Measurements from ENCODE around the gene PHYHIPL.

Gene PHYHIPL

GRCh38 chr10:59257224-59257623 lies 80.8 kb downstream of the PHYHIPL start:
- Histone ChIP-seq H3K36me3 (ENCODE audit: control insufficient read depth, insufficient read depth, low read length, severe bottlenecking) (no peaks in the 10 kb centered on the region), H3K4me3 (ENCODE audit: low read length) (no peak overlapping the region), H3K9ac (ENCODE audit: low read length) (no peak overlapping the region), H3K9me3 (ENCODE audit: control insufficient read depth, low read length) (no peaks in the 10 kb centered on the region), H3K27me3 (replicated peaks; ENCODE audit: control insufficient read depth, insufficient read depth, low read length) (no peaks in the 10 kb centered on the region), H3K4me1 (ENCODE audit: control insufficient read depth, insufficient read depth, low read length) (no peaks in the 10 kb centered on the region)
- DNase-seq (ENCODE audit: low read depth), result no peak

- Histone ChIP-seq H3K4me1 (ENCODE audit: control insufficient read depth, insufficient read depth, low read length) (no peaks in the 10 kb centered on the region), H3K4me3 (ENCODE audit: low read length) (no peak overlapping the region), H3K27me3 (replicated peaks; ENCODE audit: control insufficient read depth, insufficient read depth, low read length) (no peaks in the 10 kb centered on the region), H3K36me3 (ENCODE audit: control insufficient read depth, insufficient read depth, low read length, severe bottlenecking) (no peaks in the 10 kb centered on the region), H3K9me3 (ENCODE audit: control insufficient read depth, low read length) (no peaks in the 10 kb centered on the region), H3K9ac (ENCODE audit: low read length) (no peak overlapping the region)
- no peak for DNase-seq (ENCODE audit: low read depth)
Observed at GRCh38 chr10:59258890-59259289, 82.4 kb downstream of the PHYHIPL start.

DNA sequence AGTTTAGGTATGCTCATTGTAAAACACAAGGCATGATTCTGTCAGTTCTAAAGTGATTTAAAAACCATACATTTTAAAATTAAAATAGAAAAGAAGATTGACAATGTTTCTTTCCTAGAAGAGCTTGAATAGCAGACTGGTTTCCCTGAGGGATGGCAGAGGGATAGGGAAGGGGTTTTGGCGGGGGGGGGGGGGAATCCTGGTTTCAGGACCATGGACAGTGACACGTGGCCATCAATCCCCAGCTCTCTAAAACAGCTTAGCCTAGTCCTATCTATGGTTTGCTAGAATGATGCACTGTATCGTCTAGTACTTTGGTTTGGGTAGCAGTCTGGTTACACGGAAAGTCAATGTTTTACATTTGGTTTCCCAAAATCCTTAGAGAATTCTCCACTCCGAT lies 88.7 kb downstream of the PHYHIPL start:
- no peaks in the 10 kb centered on the region for H3K36me3 ChIP-seq (ENCODE audit: control insufficient read depth, insufficient read depth, low read length, severe bottlenecking)
- no peaks in the 10 kb centered on the region for H3K27me3 ChIP-seq (replicated peaks; ENCODE audit: control insufficient read depth, insufficient read depth, low read length)
- no peak overlapping the region for H3K4me3 ChIP-seq (ENCODE audit: low read length)
- no peaks in the 10 kb centered on the region for H3K4me1 ChIP-seq (ENCODE audit: control insufficient read depth, insufficient read depth, low read length)
- H3K9me3 ChIP-seq (ENCODE audit: control insufficient read depth, low read length), result no peaks in the 10 kb centered on the region
- H3K9ac ChIP-seq (ENCODE audit: low read length), result no peak overlapping the region
- no peak for DNase-seq (ENCODE audit: low read depth)

- DNase-seq (ENCODE audit: low read depth), result no peak
- Histone ChIP-seq H3K4me3 (ENCODE audit: low read length) (no peak overlapping the region), H3K36me3 (ENCODE audit: control insufficient read depth, insufficient read depth, low read length, severe bottlenecking) (no peaks in the 10 kb centered on the region), H3K4me1 (ENCODE audit: control insufficient read depth, insufficient read depth, low read length) (no peaks in the 10 kb centered on the region), H3K27me3 (replicated peaks; ENCODE audit: control insufficient read depth, insufficient read depth, low read length) (no peaks in the 10 kb centered on the region), H3K9me3 (ENCODE audit: control insufficient read depth, low read length) (no peaks in the 10 kb centered on the region), H3K9ac (ENCODE audit: low read length) (no peak overlapping the region)
Observed at GRCh38 chr10:59266321-59266720, 89.9 kb downstream of the PHYHIPL start.

GRCh38 chr10:59268460-59268859 lies 92.0 kb downstream of the PHYHIPL start:
- Histone ChIP-seq H3K27me3 (replicated peaks; ENCODE audit: control insufficient read depth, insufficient read depth, low read length) (no peaks in the 10 kb centered on the region), H3K9ac (ENCODE audit: low read length) (no peak overlapping the region), H3K36me3 (ENCODE audit: control insufficient read depth, insufficient read depth, low read length, severe bottlenecking) (no peaks in the 10 kb centered on the region), H3K4me1 (ENCODE audit: control insufficient read depth, insufficient read depth, low read length) (no peaks in the 10 kb centered on the region), H3K4me3 (ENCODE audit: low read length) (no peak overlapping the region), H3K9me3 (ENCODE audit: control insufficient read depth, low read length) (no peaks in the 10 kb centered on the region)
- no peak for DNase-seq (ENCODE audit: low read depth)

GRCh38 chr10:59269651-59270050 lies 93.2 kb downstream of the PHYHIPL start:
- H3K4me1 ChIP-seq (ENCODE audit: control insufficient read depth, insufficient read depth, low read length), result no peaks in the 10 kb centered on the region
- H3K27me3 ChIP-seq (replicated peaks; ENCODE audit: control insufficient read depth, insufficient read depth, low read length), result no peaks in the 10 kb centered on the region
- no peak overlapping the region for H3K9ac ChIP-seq (ENCODE audit: low read length)
- no peak overlapping the region for H3K4me3 ChIP-seq (ENCODE audit: low read length)
- H3K9me3 ChIP-seq (ENCODE audit: control insufficient read depth, low read length), result no peaks in the 10 kb centered on the region
- no peaks in the 10 kb centered on the region for H3K36me3 ChIP-seq (ENCODE audit: control insufficient read depth, insufficient read depth, low read length, severe bottlenecking)
- DNase-seq (ENCODE audit: low read depth), result no peak

DNA sequence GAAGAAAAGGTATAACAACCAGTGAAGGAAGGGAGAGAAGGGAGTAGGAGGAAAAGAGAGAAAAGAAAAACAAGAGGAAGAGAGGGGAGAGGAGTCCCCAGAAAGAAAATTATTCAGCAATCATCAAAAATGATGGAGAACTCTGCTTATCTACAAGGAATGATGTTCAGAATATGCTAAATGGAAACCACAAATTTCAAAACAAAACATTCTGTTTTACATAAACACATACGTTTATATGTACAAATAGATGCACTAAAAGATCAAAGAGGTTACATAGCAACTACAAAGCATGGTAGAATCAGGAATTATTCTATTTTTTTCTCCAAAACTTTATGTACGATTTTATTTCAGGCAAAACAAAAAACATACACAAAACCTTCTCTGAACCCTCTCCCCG lies 94.0 kb downstream of the PHYHIPL start:
- Histone ChIP-seq H3K27me3 (replicated peaks; ENCODE audit: control insufficient read depth, insufficient read depth, low read length) (no peaks in the 10 kb centered on the region), H3K9me3 (ENCODE audit: control insufficient read depth, low read length) (no peaks in the 10 kb centered on the region), H3K4me1 (ENCODE audit: control insufficient read depth, insufficient read depth, low read length) (no peaks in the 10 kb centered on the region), H3K4me3 (ENCODE audit: low read length) (no peak overlapping the region), H3K36me3 (ENCODE audit: control insufficient read depth, insufficient read depth, low read length, severe bottlenecking) (no peaks in the 10 kb centered on the region), H3K9ac (ENCODE audit: low read length) (no peak overlapping the region)
- no peak for DNase-seq (ENCODE audit: low read depth)

DNA sequence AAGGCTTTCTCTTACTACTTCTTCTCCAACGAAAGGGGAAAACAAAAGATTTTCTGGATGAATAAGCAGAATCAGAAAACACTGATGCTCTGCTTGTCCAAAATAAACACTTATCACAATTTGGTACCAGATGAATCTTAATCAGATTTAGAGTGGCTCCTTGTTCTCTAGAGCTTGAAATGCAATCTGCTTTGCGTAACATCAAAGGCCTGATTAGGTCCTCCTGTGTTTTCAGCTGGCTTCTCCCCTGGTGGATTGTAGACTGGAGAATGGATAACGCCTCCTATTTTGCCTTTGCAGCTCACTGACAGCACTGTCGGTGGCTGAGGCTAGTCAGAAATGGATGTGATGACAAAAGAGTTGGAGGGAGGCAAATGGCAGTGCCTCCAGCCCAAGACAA lies 94.7 kb downstream of the PHYHIPL start:
- no peaks in the 10 kb centered on the region for H3K9me3 ChIP-seq (ENCODE audit: control insufficient read depth, low read length)
- H3K9ac ChIP-seq (ENCODE audit: low read length), result no peak overlapping the region
- H3K4me3 ChIP-seq (ENCODE audit: low read length), result no peak overlapping the region
- no peaks in the 10 kb centered on the region for H3K27me3 ChIP-seq (replicated peaks; ENCODE audit: control insufficient read depth, insufficient read depth, low read length)
- no peaks in the 10 kb centered on the region for H3K4me1 ChIP-seq (ENCODE audit: control insufficient read depth, insufficient read depth, low read length)
- H3K36me3 ChIP-seq (ENCODE audit: control insufficient read depth, insufficient read depth, low read length, severe bottlenecking), result no peaks in the 10 kb centered on the region
- DNase-seq (ENCODE audit: low read depth), result no peak

DNA sequence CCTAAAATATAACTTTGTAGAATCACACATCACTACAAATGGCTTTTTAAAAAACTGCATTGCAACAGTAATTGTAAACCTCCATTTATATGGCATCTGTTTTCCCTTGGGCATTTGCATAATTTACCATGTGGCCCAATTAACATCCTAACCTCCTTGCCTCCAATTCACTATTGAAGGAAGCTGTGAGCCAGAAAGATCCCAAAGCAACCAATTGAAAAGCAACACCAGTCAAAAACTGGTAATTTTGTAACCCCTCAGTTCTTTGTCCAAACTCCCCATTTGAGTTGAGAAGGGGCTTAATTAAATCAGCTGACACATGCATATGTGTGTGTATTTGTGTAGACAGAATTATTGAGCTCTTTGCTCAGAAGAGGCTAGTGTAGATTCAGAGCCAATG lies 95.6 kb downstream of the PHYHIPL start:
- H3K27me3 ChIP-seq (replicated peaks; ENCODE audit: control insufficient read depth, insufficient read depth, low read length), result no peaks in the 10 kb centered on the region
- H3K36me3 ChIP-seq (ENCODE audit: control insufficient read depth, insufficient read depth, low read length, severe bottlenecking), result no peaks in the 10 kb centered on the region
- DNase-seq (ENCODE audit: low read depth), result no peak
- no peaks in the 10 kb centered on the region for H3K9me3 ChIP-seq (ENCODE audit: control insufficient read depth, low read length)
- H3K4me3 ChIP-seq (ENCODE audit: low read length), result no peak overlapping the region
- no peak overlapping the region for H3K9ac ChIP-seq (ENCODE audit: low read length)
- no peaks in the 10 kb centered on the region for H3K4me1 ChIP-seq (ENCODE audit: control insufficient read depth, insufficient read depth, low read length)

DNA sequence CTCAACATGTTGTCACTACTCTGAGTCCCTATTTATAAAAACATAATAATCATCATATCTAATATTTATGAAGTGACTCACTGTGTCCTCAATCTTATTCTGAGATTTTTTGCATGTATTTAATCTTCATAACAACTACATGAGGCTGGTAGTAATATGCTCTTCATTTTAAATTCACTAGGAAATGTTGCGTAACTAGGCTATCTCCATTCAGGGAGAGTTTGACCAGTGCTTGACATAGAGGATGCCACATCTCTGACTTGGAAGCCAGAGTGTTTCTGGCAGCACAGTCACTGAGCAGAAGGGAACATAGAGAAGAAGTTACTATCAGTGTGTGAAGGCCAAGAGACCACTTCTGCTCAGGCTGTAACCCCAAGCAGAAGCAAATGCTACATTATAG lies 97.0 kb downstream of the PHYHIPL start:
- Histone ChIP-seq H3K9me3 (ENCODE audit: control insufficient read depth, low read length) (no peaks in the 10 kb centered on the region), H3K27me3 (replicated peaks; ENCODE audit: control insufficient read depth, insufficient read depth, low read length) (no peaks in the 10 kb centered on the region), H3K4me1 (ENCODE audit: control insufficient read depth, insufficient read depth, low read length) (no peaks in the 10 kb centered on the region), H3K4me3 (ENCODE audit: low read length) (no peak overlapping the region), H3K9ac (ENCODE audit: low read length) (no peak overlapping the region), H3K36me3 (ENCODE audit: control insufficient read depth, insufficient read depth, low read length, severe bottlenecking) (no peaks in the 10 kb centered on the region)
- no peak for DNase-seq (ENCODE audit: low read depth)

- Histone ChIP-seq H3K36me3 (ENCODE audit: control insufficient read depth, insufficient read depth, low read length, severe bottlenecking) (no peaks in the 10 kb centered on the region), H3K9ac (ENCODE audit: low read length) (no peak overlapping the region), H3K4me1 (ENCODE audit: control insufficient read depth, insufficient read depth, low read length) (no peaks in the 10 kb centered on the region), H3K9me3 (ENCODE audit: control insufficient read depth, low read length) (no peaks in the 10 kb centered on the region), H3K27me3 (replicated peaks; ENCODE audit: control insufficient read depth, insufficient read depth, low read length) (no peaks in the 10 kb centered on the region), H3K4me3 (ENCODE audit: low read length) (no peak overlapping the region)
- DNase-seq (ENCODE audit: low read depth), result no peak
Observed at GRCh38 chr10:59276133-59276532, 99.7 kb downstream of the PHYHIPL start.

DNA sequence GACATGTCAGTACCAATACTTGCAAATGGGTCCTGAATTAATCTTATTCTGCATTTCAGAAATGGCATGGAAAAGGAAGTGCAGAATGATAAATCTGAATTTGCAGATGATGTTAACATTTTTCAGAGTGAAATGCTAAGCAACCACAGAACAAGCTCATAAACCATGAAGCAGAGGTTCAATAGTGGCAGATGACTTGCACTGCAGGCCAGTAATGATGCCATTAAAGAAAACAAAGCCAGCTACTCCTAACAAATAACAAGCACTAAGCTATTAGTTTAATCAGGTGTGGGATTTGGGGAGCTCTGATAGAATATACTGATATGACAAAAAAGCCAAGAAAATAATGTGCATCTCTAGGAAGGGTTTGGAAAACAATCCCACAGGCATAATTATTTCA lies 100.5 kb downstream of the PHYHIPL start:
- H3K9me3 ChIP-seq (ENCODE audit: control insufficient read depth, low read length), result no peaks in the 10 kb centered on the region
- no peak overlapping the region for H3K9ac ChIP-seq (ENCODE audit: low read length)
- H3K4me1 ChIP-seq (ENCODE audit: control insufficient read depth, insufficient read depth, low read length), result no peaks in the 10 kb centered on the region
- DNase-seq (ENCODE audit: low read depth), result no peak
- no peaks in the 10 kb centered on the region for H3K36me3 ChIP-seq (ENCODE audit: control insufficient read depth, insufficient read depth, low read length, severe bottlenecking)
- H3K4me3 ChIP-seq (ENCODE audit: low read length), result no peak overlapping the region
- no peaks in the 10 kb centered on the region for H3K27me3 ChIP-seq (replicated peaks; ENCODE audit: control insufficient read depth, insufficient read depth, low read length)

All from adipocyte (in vitro differentiated cells).